HK-2 (cell line): Measurements from ENCODE around the gene TECTA.
"Not testable (repeated sequence)": the region's sequence is repeated elsewhere in the genome, so short reads cannot be mapped to it uniquely, and the experiment has no call there.

Experiments
- DNase-seq: peaks from one replicate; pipeline ENCODE4 v3.0.0-alpha.2; 2018; ENCODE audit not compliant: unreplicated experiment

Gene TECTA

GRCh38 chr11:121131656-121132055 is 30.6 kb downstream of the TECTA start:
- no peak for DNase-seq

DNA sequence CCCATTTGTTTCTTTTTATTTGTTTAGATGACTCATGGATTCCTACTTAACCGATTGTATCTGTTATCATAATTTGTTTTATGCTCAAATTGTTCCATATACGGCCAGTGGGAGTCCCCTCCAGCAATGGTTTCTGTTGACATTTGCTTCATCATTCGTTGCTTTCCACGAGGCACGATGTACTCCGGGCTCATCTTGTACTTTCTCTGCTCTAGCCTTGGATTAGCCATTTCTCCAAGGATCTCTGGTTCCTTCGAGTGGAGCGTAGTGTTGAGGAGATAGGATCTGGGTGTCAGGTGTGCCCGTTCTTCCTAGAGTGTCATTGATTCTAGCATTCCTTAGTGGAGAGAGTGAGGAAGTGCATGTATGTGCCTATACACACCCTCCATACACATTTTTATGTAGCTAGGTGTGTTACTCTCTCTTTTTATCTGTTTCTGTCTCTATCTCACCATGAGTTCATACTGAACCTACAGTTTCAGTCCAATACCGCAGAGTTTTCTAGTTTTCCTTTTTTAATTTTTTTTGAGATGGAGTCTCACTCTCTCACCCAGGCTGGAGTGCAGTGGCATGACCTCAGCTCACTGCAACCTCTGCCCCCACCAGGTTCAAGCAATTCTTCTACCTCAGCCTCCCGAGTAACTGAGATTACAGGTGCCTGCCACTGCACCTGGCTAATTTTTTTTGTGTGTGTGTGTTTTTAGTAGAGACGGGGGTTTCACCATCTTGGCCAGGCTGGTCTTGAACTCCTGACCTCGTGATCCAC is 31.4 kb downstream of the TECTA start:
- DNase-seq: no peak

DNA sequence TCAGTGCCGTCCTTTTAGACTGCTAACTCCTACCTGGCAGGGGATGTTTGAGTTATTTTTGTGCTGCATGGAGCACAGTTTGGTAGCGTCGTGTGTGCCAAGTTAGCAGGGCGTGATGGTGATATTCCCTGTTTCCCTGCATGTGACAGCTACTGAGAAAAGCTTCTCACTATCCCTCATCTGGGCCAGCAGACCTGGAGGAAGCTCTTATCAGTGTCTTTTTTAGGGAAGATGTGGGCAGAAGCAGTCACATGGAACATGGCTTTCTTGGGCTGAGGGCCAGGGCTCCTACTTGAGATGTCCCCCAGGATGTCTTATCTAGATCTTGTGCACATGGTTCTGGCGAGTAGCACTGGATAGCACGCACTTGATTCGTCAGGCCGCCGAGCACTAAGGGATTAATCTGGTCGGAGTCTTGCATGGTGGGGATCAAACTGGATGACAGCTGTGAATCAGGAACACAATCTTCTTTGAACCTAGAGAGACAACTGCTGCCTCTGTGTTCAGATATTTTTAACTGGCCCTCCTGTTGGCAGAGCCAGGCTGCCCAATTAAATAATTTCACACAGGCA is 33.8 kb downstream of the TECTA start:
- no peak for DNase-seq

DNA sequence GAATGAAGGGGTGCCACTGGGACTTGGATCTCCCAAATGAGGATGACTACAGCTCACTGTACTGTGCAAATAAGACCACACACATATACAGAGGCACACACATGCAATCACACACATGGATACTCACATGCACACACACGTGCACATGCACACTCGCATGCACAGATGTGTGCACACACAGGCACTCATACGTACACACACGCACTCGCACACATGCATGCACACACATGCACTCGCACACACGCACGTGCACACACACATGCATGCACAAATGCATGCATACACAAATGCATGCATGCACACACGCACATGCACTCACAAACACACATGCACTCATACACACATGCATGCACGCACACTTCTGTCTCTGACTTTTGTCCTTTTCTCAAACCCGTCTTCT is 36.0 kb downstream of the TECTA start:
- no peak for DNase-seq

GRCh38 chr11:121138259-121138658 is 37.2 kb downstream of the TECTA start:
- DNase-seq: no peak

DNA sequence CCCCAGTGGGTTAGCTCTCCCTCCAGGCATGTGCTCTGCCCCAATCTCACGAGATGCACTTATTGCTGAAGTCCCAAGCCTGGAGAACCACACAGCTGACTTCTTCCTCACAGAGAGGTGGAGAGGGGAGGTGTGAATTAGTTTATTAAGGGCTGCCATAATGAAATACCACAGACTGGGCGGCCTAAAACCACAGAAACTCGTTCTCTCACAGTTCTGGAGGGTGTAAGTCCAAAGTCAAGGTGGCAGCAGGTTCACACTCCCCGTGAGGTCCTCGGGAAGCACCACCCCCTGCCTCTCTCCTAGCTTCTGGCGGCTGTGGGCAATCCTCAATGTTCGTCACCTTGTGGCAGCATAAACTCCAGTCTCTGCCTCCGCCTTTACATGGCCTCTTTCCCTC is 39.3 kb downstream of the TECTA start:
- no peak for DNase-seq

- no peak for DNase-seq
Measured at GRCh38 chr11:121141066-121141465, 40.0 kb downstream of the TECTA start.

GRCh38 chr11:121143921-121144320 is 42.9 kb downstream of the TECTA start:
- DNase-seq: no peak

GRCh38 chr11:121144723-121145122 is 43.7 kb downstream of the TECTA start:
- no peak for DNase-seq

- no peak for DNase-seq
Measured at GRCh38 chr11:121145826-121146225, 44.8 kb downstream of the TECTA start.

DNA sequence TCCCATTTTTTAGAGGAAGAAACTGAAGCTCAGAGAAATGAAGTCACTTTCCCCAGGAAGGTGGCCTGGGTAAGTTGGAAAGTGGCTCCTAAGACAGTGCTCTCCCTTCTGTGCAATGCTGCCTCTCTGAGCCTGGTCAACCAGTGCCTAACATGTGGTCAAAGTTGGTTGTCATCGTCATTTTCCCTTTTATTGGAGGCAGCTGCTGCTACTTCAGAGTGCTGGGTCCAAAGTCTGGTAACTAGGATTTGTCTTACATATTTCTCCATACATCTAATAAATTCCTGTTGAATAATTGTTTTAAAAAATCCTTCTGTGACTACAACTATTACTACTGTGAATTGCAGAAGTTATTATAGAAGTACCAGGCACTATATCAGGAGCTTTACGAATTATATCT is 48.1 kb downstream of the TECTA start:
- DNase-seq: no peak

DNA sequence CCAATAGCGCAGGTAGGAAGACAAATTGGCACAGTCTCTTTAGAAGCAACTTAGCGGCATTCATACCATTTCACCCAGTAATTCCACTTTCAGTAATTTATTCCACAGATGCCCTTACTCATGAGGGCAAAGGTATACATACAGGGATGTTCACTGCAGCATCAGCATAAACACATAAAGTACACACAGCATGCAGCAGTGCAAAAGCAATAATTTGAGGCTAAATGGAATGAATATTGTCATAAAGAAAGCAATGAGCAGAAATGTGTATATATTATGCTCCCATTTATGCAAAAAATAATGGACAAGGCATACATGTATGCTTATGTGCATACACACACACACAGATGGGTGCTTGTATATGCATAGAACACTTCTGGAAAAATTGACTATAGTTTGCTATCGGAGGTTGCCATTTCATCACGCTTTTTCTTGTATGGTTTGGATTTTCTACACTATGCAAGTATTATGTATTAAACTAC is 50.2 kb downstream of the TECTA start:
- no peak for DNase-seq

DNA sequence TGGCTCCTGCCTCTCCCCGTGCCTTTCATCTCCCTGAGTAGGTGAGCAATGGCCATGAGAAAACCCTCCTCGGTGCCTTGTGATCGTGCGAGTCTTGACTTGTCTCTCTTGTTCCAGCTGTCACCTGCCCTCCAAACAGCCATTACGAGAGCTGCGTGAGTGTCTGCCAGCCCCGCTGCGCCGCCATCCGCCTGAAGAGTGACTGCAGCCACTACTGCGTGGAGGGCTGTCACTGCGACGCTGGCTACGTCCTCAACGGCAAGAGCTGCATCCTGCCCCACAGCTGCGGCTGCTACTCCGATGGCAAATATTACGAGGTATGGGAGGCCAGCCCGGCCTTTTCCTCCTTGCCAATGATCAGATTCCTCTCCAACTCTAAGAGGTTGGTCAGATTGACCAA is 51.7 kb downstream of the TECTA start:
- no peak for DNase-seq

DNA sequence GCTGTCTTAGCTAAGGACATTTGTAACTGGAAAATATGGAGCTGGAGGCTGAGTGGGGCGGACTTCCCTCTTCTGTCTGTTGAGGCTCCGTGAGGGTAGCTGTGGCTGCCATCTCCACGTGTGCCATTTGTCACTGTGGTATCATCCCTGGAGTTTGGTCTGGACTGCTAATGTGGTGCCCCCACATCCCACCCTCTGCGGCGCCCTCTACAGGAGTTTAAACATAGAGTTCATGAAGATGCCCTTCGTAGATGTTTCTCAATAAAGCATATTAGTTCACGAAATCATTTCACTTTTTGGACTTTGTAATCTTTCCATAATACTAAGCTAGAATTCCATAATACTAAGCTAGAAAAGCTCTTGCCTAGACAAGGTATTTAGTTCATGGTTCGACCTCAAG is 52.4 kb downstream of the TECTA start:
- DNase-seq: no peak

DNA sequence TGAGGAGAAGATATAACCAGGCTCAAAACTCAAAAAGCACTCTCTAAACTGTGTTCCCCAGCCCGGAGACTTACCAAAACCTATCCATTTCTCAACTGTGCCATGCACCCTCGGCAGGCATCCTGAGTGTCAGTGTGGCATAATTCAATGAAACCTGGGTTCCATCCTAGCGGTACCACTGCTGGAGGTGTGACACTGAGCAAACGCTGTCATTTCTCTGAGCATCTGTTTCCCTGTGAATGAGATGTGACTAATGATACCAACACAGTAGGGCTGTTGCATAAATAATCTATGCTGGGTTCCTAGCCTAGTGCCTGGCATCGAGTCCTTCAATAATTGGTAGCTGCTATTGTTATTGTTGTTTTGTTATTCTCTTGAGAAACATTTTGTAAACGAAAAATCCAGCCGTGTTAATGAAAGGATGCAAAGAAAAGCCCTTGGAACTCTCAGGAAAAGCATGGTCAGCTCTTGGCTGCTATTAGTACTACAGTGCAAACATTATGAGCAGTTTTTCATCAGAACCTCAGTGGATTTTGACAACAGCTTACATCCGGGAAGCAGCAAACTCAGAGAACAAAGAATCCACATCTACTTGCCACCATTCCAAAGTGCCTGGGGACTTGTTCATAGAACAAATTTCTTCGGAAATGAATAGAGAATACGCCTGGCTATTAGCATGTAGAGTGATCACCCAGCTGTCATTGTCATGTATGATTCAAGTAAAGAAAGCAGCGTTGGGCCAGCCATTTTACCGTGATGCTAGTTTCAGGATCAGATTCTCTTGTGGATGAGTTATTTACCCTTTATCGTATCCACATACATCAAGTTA is 53.7 kb downstream of the TECTA start:
- DNase-seq: no peak

GRCh38 chr11:121157756-121158155 is 56.7 kb downstream of the TECTA start:
- no peak for DNase-seq

GRCh38 chr11:121159741-121160140 is 58.7 kb downstream of the TECTA start:
- DNase-seq: no peak

- DNase-seq: no peak
Measured at GRCh38 chr11:121161349-121161917, 60.4 kb downstream of the TECTA start.

DNA sequence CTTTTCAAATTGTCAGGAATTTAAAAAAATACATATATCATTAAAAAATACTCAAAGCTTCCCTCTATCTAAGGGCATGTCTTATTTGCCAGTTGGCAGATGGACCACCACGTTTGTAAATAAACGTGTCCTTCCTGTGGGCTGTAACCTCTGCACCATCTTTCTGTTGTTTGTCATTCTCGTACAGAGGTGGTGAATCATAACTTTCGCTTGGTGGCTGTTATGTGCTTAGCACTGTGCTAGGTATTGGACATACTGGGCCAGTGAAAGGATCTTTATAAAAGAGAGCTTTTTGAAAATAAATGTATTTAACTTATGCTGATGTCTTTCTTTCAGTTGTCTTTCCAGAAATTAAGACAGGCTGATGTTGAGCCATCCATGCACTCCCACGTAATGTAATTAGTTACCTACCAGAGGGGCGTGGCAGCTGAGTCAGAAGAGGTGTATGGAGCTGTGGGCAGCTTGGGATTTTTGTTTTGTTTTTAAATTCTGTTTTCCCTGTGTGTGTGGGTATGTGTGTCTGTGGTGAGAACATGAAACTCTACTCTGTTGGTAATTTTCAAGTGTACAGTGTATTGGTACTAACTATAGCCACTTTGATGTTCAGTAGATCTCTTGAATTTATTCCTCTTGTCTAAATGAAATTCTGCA is 62.7 kb downstream of the TECTA start:
- no peak for DNase-seq

DNA sequence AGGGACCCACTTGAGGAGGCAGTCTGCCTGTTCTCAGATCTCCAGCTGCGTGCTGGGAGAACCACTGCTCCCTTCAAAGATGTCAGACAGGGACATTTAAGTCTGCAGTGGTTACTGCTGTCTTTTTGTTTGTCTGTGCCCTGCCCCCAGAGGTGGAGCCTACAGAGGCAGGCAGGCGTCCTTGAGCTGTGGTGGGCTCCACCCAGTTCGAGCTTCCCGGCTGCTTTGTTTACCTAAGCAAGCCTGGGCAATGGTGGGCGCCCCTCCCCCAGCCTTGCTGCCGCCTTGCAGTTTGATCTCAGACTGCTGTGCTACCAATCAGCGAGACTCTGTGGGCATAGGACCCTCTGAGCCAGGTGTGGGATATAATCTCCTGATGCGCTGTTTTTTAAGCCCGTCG is 76.6 kb downstream of the TECTA start:
- not testable (repeated sequence) for DNase-seq

GRCh38 chr11:121179306-121179705 is 78.3 kb downstream of the TECTA start:
- DNase-seq: no peak

GRCh38 chr11:121180183-121180582 is 79.1 kb downstream of the TECTA start:
- no peak for DNase-seq
